ENCODE measurements around the gene TNFRSF21. TPM values are rescaled to one million over a fixed set of nuclear protein-coding genes. Genes with fewer than 3 reads are reported as not detected.

The TNFRSF21 gene
- total RNA-seq, 2 donors from 2014 or later: 7.4 to 12.1 TPM

DNA sequence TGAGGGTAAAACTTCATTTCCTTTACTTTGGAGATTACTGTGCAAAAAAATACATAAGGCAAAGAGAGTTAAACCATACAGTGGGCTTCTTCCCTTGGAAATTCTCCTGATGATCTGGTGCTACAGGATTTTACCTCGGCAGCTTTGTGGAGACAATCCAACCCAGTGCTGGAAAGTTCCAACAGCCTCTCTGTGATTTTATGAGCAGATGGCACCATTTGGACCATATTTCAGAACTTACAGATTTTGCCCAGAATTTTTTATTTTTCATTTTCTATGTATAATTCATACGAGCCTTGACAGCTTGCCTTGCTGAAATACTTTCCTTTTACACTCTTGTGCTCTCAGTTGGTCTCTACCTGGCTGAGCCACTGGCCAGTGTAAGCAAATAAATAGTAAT, 43.3 kb upstream of the TNFRSF21 start:
- TF ChIP-seq, protein P1, sequence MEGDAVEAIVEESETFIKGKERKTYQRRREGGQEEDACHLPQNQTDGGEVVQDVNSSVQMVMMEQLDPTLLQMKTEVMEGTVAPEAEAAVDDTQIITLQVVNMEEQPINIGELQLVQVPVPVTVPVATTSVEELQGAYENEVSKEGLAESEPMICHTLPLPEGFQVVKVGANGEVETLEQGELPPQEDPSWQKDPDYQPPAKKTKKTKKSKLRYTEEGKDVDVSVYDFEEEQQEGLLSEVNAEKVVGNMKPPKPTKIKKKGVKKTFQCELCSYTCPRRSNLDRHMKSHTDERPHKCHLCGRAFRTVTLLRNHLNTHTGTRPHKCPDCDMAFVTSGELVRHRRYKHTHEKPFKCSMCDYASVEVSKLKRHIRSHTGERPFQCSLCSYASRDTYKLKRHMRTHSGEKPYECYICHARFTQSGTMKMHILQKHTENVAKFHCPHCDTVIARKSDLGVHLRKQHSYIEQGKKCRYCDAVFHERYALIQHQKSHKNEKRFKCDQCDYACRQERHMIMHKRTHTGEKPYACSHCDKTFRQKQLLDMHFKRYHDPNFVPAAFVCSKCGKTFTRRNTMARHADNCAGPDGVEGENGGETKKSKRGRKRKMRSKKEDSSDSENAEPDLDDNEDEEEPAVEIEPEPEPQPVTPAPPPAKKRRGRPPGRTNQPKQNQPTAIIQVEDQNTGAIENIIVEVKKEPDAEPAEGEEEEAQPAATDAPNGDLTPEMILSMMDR (IDR thresholded peaks at IDR 0.05): no peak
- no peak overlapping the region for H3K4me3 ChIP-seq
- DNase-seq (ENCODE audit: low spot score): no peak

DNA sequence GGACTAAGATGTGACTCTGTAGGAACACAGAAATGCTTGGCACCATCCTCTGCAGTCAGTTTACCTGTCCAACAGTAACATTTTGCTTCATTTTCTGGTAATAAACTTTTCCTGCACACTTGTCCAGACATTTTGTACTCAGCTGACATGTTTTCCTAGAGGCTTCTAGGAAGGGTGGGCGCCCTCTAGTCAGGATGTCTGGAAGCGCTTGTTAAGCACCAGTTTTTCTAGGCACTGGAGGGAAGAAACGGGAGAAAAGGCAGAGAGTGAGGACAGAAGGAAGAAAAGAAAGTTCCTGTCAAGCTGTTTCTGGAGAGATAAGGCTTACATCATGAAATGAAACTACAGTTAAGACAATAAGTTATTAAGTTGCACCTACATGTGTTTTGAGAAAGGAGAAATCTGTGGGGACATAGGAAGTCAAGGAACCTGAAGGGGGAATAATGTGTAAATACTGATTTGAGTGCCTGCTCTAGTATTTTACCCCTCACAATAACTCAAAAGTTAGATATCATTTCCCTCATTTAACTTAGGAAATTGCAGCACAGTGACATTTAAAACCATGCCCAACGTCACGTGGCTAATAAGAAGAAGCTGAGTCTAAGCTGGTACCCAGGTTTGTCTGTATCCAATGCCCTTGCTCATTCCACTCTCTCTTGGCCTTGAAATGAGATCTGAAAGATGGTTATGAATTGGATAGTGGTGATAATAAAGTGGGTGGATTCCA, 42.7 kb upstream of the TNFRSF21 start:
- DNase-seq (ENCODE audit: low spot score): no peak
- H3K9me3 ChIP-seq: no peaks in the 10 kb centered on the region

More for the DNA sequence above, 43.3 kb upstream of the TNFRSF21 start:
- no peaks in the 10 kb centered on the region for H3K36me3 ChIP-seq
- no peaks in the 10 kb centered on the region for H3K9me3 ChIP-seq
- H3K27me3 ChIP-seq: no peaks in the 10 kb centered on the region
- H3K4me1 ChIP-seq: no peaks in the 10 kb centered on the region
- no peak overlapping the region for H3K27ac ChIP-seq

DNA sequence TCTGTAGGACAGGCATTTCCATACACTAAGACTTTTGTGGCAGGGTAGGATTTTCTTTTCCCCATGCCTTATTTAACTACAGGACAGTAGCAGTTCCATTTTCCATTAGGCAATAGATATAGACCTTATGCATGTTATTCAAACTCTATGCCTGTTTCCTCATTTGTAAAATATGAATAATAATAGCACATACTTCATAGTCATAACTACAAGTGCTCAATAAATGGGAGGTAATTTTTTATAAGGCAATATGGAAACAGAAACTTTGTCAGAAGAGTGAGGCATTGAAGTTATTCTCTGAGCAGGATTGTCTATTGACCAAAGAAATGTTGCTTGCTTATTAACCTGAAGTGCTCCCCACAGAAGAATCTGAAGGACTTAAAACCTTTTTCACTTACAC, 41.9 kb upstream of the TNFRSF21 start:
- TF ChIP-seq, protein P1 (IDR thresholded peaks at IDR 0.05): no peak
- no peak for DNase-seq (ENCODE audit: low spot score)
- no peak overlapping the region for H3K4me3 ChIP-seq
- no peaks in the 10 kb centered on the region for H3K27me3 ChIP-seq
- H3K4me1 ChIP-seq: no peaks in the 10 kb centered on the region
- H3K27ac ChIP-seq: no peak overlapping the region
- H3K36me3 ChIP-seq: no peaks in the 10 kb centered on the region
- H3K9me3 ChIP-seq: no peaks in the 10 kb centered on the region

More for the DNA sequence above, 42.7 kb upstream of the TNFRSF21 start:
- no peak overlapping the region for H3K27ac ChIP-seq
- TF ChIP-seq, protein P1 (IDR thresholded peaks at IDR 0.05): no peak
- no peaks in the 10 kb centered on the region for H3K27me3 ChIP-seq
- H3K4me3 ChIP-seq: no peak overlapping the region
- H3K36me3 ChIP-seq: no peaks in the 10 kb centered on the region
- no peaks in the 10 kb centered on the region for H3K4me1 ChIP-seq

DNA sequence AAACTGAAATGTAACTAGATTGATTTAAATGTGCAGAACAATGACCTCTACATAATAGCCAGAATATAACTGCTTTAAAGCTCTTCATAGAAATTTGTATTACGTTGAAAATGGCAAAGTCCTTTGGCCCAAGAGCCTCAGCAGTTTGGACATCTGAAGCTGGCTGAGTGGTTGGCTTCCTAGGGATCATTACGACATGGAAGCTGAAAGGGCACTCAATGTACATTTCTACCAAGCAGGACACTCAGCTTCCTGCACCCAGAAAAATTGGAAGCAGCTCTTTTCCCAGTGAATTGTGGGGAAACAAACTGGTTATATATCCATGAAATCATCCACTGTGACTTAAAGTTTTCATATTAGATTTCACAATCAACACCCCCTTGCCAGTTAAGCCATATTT, 40.2 kb upstream of the TNFRSF21 start:
- Histone ChIP-seq H3K4me3 (no peak overlapping the region), H3K27me3 (no peaks in the 10 kb centered on the region), H3K9me3 (no peaks in the 10 kb centered on the region), H3K27ac (no peak overlapping the region), H3K36me3 (no peaks in the 10 kb centered on the region), H3K4me1 (no peaks in the 10 kb centered on the region)
- DNase-seq (ENCODE audit: low spot score): no peak
- TF ChIP-seq, protein P1 (IDR thresholded peaks at IDR 0.05): no peak

DNA sequence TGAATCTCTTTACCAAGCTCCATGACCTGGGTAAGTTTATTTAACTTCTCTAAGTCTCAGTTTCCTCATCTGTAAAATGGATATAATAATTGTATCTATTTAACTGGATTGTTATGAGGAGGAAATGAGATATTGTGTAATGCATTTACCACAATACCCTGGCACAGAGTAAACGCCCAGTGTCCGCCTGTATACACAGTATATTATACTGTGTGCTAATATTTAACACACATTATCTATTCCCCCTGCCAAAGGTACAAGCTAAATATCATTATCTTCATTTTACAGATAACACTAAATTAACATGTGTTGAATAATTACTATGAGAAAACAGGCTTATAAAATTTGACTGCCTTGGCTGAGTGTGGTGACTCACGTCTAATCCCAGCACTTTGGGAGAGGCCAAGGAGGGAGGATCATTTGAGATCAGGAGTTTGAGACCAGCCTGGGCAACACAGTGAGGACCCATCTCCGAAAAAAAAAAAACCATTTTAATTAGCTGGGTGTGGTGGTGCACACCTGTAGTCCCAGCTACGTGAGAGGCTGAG, 38.7 kb upstream of the TNFRSF21 start:
- H3K4me3 ChIP-seq: no peak overlapping the region
- H3K4me1 ChIP-seq: no peaks in the 10 kb centered on the region
- no peak for DNase-seq (ENCODE audit: low spot score)
- H3K36me3 ChIP-seq: no peaks in the 10 kb centered on the region
- H3K27me3 ChIP-seq: no peaks in the 10 kb centered on the region
- H3K27ac ChIP-seq: no peak overlapping the region
- TF ChIP-seq, protein P1 (IDR thresholded peaks at IDR 0.05): no peak
- H3K9me3 ChIP-seq: no peaks in the 10 kb centered on the region

All from right atrium auricular region (tissue), 2 donors.